Stimulated activated CD4-positive, alpha-beta T cell treated with anti-CD3 and anti-CD28 coated beads, Interleukin-4, amount 100 ng/mL, for 4 hours (primary cell): ENCODE data around the gene CMIP.

Experiments
- DNase-seq, 2 experiments: peaks; one replicate each; pipeline ENCODE4 v3.0.0-alpha.2; 2020

CMIP gene

GRCh38 chr16:81464279-81464678 is 19.7 kb downstream of the CMIP start:
- no peak for DNase-seq

- DNase-seq, result no peak
These were observed 20.9 kb downstream of the CMIP start for GRCh38 chr16:81465375-81465943.

- no peak for DNase-seq
These were observed 21.9 kb downstream of the CMIP start for GRCh38 chr16:81466356-81466980.

GRCh38 chr16:81467072-81467471 is 22.5 kb downstream of the CMIP start:
- DNase-seq, result no peak

- no peak for DNase-seq
These were observed 23.2 kb downstream of the CMIP start for GRCh38 chr16:81467815-81468214.

GRCh38 chr16:81468269-81468902 is 23.8 kb downstream of the CMIP start:
- no peak for DNase-seq

GRCh38 chr16:81469183-81469677 is 24.6 kb downstream of the CMIP start:
- no peak for DNase-seq

- no peak for DNase-seq
These were observed 25.3 kb downstream of the CMIP start for GRCh38 chr16:81469710-81470535.

GRCh38 chr16:81470796-81471636 is 26.4 kb downstream of the CMIP start:
- DNase-seq, result no peak

GRCh38 chr16:81471882-81472281 is 27.3 kb downstream of the CMIP start:
- no peak for DNase-seq

GRCh38 chr16:81472391-81472790 is 27.8 kb downstream of the CMIP start:
- no peak for DNase-seq

GRCh38 chr16:81473066-81473488 is 28.5 kb downstream of the CMIP start:
- no peak for DNase-seq

- no peak for DNase-seq
These were observed 28.9 kb downstream of the CMIP start for GRCh38 chr16:81473558-81473957.

GRCh38 chr16:81473969-81474959 is 29.7 kb downstream of the CMIP start:
- DNase-seq, result no peak

GRCh38 chr16:81477697-81478693 is 33.4 kb downstream of the CMIP start:
- no peak for DNase-seq

GRCh38 chr16:81478876-81479511 is 34.4 kb downstream of the CMIP start:
- DNase-seq, result no peak

- DNase-seq, result no peak
These were observed 36.1 kb downstream of the CMIP start for GRCh38 chr16:81480606-81481206.

- DNase-seq, result no peak
These were observed 36.7 kb downstream of the CMIP start for GRCh38 chr16:81481207-81481821.
